CD1c-positive myeloid dendritic cell (primary cell): ENCODE measurements around the gene MRPS7.
"Not testable (repeated sequence)": the region's sequence is repeated elsewhere in the genome, so short reads cannot be mapped to it uniquely, and the experiment has no call there.

Source experiments
- DNase-seq: peaks from one replicate; pipeline ENCODE4 v3.0.0-alpha.2; 2016; ENCODE audit errors: extremely low spot score

Gene MRPS7

GRCh38 chr17:75244133-75244866 lies 17.4 kb upstream of the MRPS7 start:
- DNase-seq, result peak; percentile 90

GRCh38 chr17:75245011-75245410 lies 16.7 kb upstream of the MRPS7 start:
- no peak for DNase-seq

GRCh38 chr17:75246404-75246803 lies 15.3 kb upstream of the MRPS7 start:
- DNase-seq, result no peak

- DNase-seq, result no peak
These were observed 12.1 kb upstream of the MRPS7 start for GRCh38 chr17:75249564-75249963.

GRCh38 chr17:75250009-75250471 lies 11.6 kb upstream of the MRPS7 start:
- DNase-seq, result peak; percentile 78

- no peak for DNase-seq
These were observed 9.5 kb upstream of the MRPS7 start for GRCh38 chr17:75252039-75252816.

- DNase-seq, result not testable (repeated sequence)
These were observed 5.6 kb upstream of the MRPS7 start for GRCh38 chr17:75255954-75256698.

GRCh38 chr17:75257228-75257627 lies 4.5 kb upstream of the MRPS7 start:
- not testable (repeated sequence) for DNase-seq

GRCh38 chr17:75260641-75261335 lies 891 bp upstream of the MRPS7 start:
- peak; percentile 33 for DNase-seq

GRCh38 chr17:75262112-75262606 lies 480 bp downstream of the MRPS7 start:
- no peak for DNase-seq

GRCh38 chr17:75263055-75263454 lies 1.4 kb downstream of the MRPS7 start:
- DNase-seq, result peak; percentile 37

GRCh38 chr17:75265614-75266315 lies 4.1 kb downstream of the MRPS7 start:
- peak; percentile 56 for DNase-seq

- no peak for DNase-seq
These were observed 4.9 kb downstream of the MRPS7 start for GRCh38 chr17:75266316-75267152.

- peak; percentile 95 for DNase-seq
These were observed 5.4 kb downstream of the MRPS7 start for GRCh38 chr17:75267153-75267410.

- peak; percentile 73 for DNase-seq
These were observed 5.9 kb downstream of the MRPS7 start for GRCh38 chr17:75267411-75268232.

GRCh38 chr17:75269844-75270217 lies 8.2 kb downstream of the MRPS7 start:
- peak; percentile 19 for DNase-seq

- DNase-seq, result peak; percentile 85
These were observed 8.7 kb downstream of the MRPS7 start for GRCh38 chr17:75270218-75270965.

GRCh38 chr17:75270966-75271232 lies 9.2 kb downstream of the MRPS7 start, which contains the start of gene MIF4GD:
MIF4GD (minus strand) TSS chr17:75271231; CDS start chr17:75270195, 1,036 bp downstream.
- DNase-seq, result no peak
